Panc1 (cell line): ENCODE results near the gene NINL. TPM values are rescaled to one million over a fixed set of nuclear protein-coding genes. Genes with fewer than 3 reads are reported as not detected.
"Not testable (repeated sequence)": the region's sequence is repeated elsewhere in the genome, so short reads cannot be mapped to it uniquely, and the experiment has no call there.

Experiments
- ATAC-seq: fragments of 200-7000 bp; cut with Tn5 transposase; 2 replicates; pipeline ENCODE4 v1.9.1; 2020; ENCODE audit warnings: mild to moderate bottlenecking, moderate library complexity
- BruUV-seq: library from RNA; stranded (reverse); fragments of 400-500 nt; replicated peaks from 2 replicates; lab custom pipeline; 2021; lab: Mats Ljungman, UMichigan
- CTCF ChIA-PET: fragments of 300-600 bp; sonication (Branson Sonifier 250); formaldehyde crosslinking; loops from one replicate; lab custom pipeline; 2022; ENCODE audit warnings: antibody characterized with exemption; lab: Charles Lee
- POLR2A ChIA-PET: fragments of 300-600 bp; sonication (Branson Sonifier 250); formaldehyde crosslinking; loops from one replicate; lab custom pipeline; 2022; ENCODE audit warnings: antibody characterized with exemption; lab: Charles Lee
- DNase-seq: peaks from one replicate; pipeline ENCODE4 v3.0.0-alpha.2; 2010; ENCODE audit warnings: low read depth, low spot score
- H3K27ac ChIP-seq: 2 replicates; pipeline ENCODE4 v1.5.1; 2011; ENCODE audit warnings: mild to moderate bottlenecking, low read length, inconsistent platforms
- H3K27me3 ChIP-seq: fragments of 200-500 bp; sonication (Bioruptor generic); 2 replicates; pipeline ENCODE4 v1.6.0; 2014; ENCODE audit warnings: low read length, inconsistent platforms; ENCODE audit not compliant: control insufficient read depth, insufficient read depth
- H3K36me3 ChIP-seq: fragments of 200-500 bp; sonication (Bioruptor generic); 2 replicates; pipeline ENCODE4 v1.5.1; 2014; ENCODE audit warnings: inconsistent platforms, mild to moderate bottlenecking, low read length, moderate library complexity; ENCODE audit not compliant: control insufficient read depth, insufficient read depth
- H3K4me1 ChIP-seq: 2 replicates; pipeline ENCODE4 v1.5.1; 2011; ENCODE audit warnings: inconsistent platforms, mild to moderate bottlenecking, low read length, moderate library complexity; ENCODE audit not compliant: control insufficient read depth, insufficient read depth
- H3K4me3 ChIP-seq, 2 experiments: 2 replicates each; pipeline ENCODE4 v1.5.1; 2011 to 2012; ENCODE audit warnings: low read depth in 2 of 2, low read length in 2 of 2, mild to moderate bottlenecking in 2 of 2, inconsistent platforms in 1 of 2, moderate library complexity in 1 of 2
- H3K9me3 ChIP-seq: fragments of 200-500 bp; sonication (Bioruptor generic); 2 replicates; pipeline ENCODE4 v1.5.1; 2014; ENCODE audit warnings: low read depth, mild to moderate bottlenecking, inconsistent platforms, low read length, moderate library complexity; ENCODE audit not compliant: control insufficient read depth, insufficient read depth
- CTCF ChIP-seq: fragments of 450-650 bp; IDR thresholded peaks from 2 replicates; pipeline ENCODE4 v1.5.1; 2017; ENCODE audit warnings: mild to moderate bottlenecking
- POLR2AphosphoS5 ChIP-seq: IDR thresholded peaks from 2 replicates; pipeline ENCODE4 v1.6.1; 2012; ENCODE audit warnings: mild to moderate bottlenecking, low read depth, low read length, moderate library complexity
- REST ChIP-seq, 2 experiments: IDR thresholded peaks; 2 replicates each; pipeline ENCODE4 v1.6.1; 2011 to 2012; ENCODE audit warnings: low read depth in 2 of 2, control low read depth in 1 of 2, low read length in 1 of 2, mild to moderate bottlenecking in 1 of 2, moderate library complexity in 1 of 2; ENCODE audit not compliant: insufficient read depth in 1 of 2
- SIN3A ChIP-seq: IDR thresholded peaks from 2 replicates; pipeline ENCODE4 v1.6.1; 2012; ENCODE audit warnings: low read depth, mild to moderate bottlenecking, low read length, moderate library complexity, borderline replicate concordance; ENCODE audit not compliant: insufficient read depth
- TCF7L2 ChIP-seq: IDR thresholded peaks from 2 replicates; pipeline ENCODE4 v1.6.1; 2011; ENCODE audit warnings: mild to moderate bottlenecking, low read depth, low read length, inconsistent platforms
- in situ Hi-C: cut with HindIII; loops from 2 replicates; pipeline ENCODE4 v1.10.0; 2016; ENCODE audit warnings: low sequenced_read_pairs, low pct_unique_long_range_greater_than_20kb
- intact Hi-C: fragments of 100-400 bp; cut with micrococcal nuclease; formaldehyde crosslinking; loops from one replicate; pipeline ENCODE4 v1.10.0; 2022; ENCODE audit not compliant: unreplicated experiment
- total RNA-seq: library from RNA; stranded (reverse); gene quantifications from one replicate; pipeline ENCODE4 v1.2.1, GENCODE V29; 2021; ENCODE audit not compliant: unreplicated experiment

The NINL gene
- total RNA-seq, 1 experiment from 2014 or later, result 25.0 TPM

- DNase-seq, H3K27ac ChIP-seq, H3K9me3 ChIP-seq, intact Hi-C loops, CTCF ChIA-PET, POLR2A ChIA-PET, in situ Hi-C loops, H3K4me1 ChIP-seq, ATAC-seq, H3K27me3 ChIP-seq, H3K36me3 ChIP-seq, H3K4me3 ChIP-seq, BruUV-seq: not testable (repeated sequence)
These were observed 45.3 kb upstream of the NINL start for GRCh38 chr20:25630615-25631014.

GRCh38 chr20:25629816-25630499, 44.6 kb upstream of the NINL start:
- ChIA-PET CTCF (no interaction called here), POLR2A (no interaction called here)
- H3K36me3 ChIP-seq, result no peaks in the 10 kb centered on the region
- H3K27ac ChIP-seq, result no peak overlapping the region
- TF ChIP-seq REST (IDR thresholded peaks at IDR 0.05; ENCODE audit: insufficient read depth in 1 of 2, low read depth in 2 of 2, low read length in 1 of 2) (no peak), TCF7L2 (no peak), POLR2AphosphoS5 (no peak), CTCF (no peak), SIN3A (no peak)
- DNase-seq (no peak), ATAC-seq (no peak)
- no peak overlapping the region for H3K4me3 ChIP-seq
- no TSS peak for BruUV-seq
- no peaks in the 10 kb centered on the region for H3K27me3 ChIP-seq
- H3K4me1 ChIP-seq, result peaks cover 6% of the 10 kb centered on the region; the same call in 1 of the 2 replicates
- intact Hi-C loops, result no loop called here
- in situ Hi-C loops, result no loop called here
- H3K9me3 ChIP-seq, result no peaks in the 10 kb centered on the region

- DNase-seq (no peak), ATAC-seq (no peak)
- H3K4me1 ChIP-seq, result peaks cover 13% of the 10 kb centered on the region; the same call in 1 of the 2 replicates
- TF ChIP-seq SIN3A (no peak), POLR2AphosphoS5 (no peak; the same call in 1 of the 2 replicates), REST (IDR thresholded peaks at IDR 0.05; ENCODE audit: insufficient read depth in 1 of 2, low read depth in 2 of 2, low read length in 1 of 2) (no peak), CTCF (no peak), TCF7L2 (no peak)
- no peak overlapping the region for H3K27ac ChIP-seq
- H3K27me3 ChIP-seq, result no peaks in the 10 kb centered on the region
- CTCF ChIA-PET, result no interaction called here
- intact Hi-C loops, result no loop called here
- no peaks in the 10 kb centered on the region; the same call in 1 of the 2 replicates for H3K36me3 ChIP-seq
- H3K4me3 ChIP-seq, result no peak overlapping the region
- POLR2A ChIA-PET, result no interaction called here
- no peaks in the 10 kb centered on the region for H3K9me3 ChIP-seq
- no TSS peak for BruUV-seq
- in situ Hi-C loops, result no loop called here
These were observed 41.4 kb upstream of the NINL start for GRCh38 chr20:25626779-25627178.
